DMS 273 (cell line): Measurements from ENCODE around the gene ITGAE.
"Not testable (repeated sequence)": the region's sequence is repeated elsewhere in the genome, so short reads cannot be mapped to it uniquely, and the experiment has no call there.

Experiments
- DNase-seq: peaks from one replicate; lab custom pipeline; 2025; ENCODE audit not compliant: unreplicated experiment; lab: John Stamatoyannopoulos, UW

The ITGAE gene

GRCh38 chr17:3734911-3735276 is 66.1 kb downstream of the ITGAE start:
- DNase-seq: not testable (repeated sequence)

GRCh38 chr17:3732210-3732621 is 68.8 kb downstream of the ITGAE start:
- DNase-seq: no peak

DNA sequence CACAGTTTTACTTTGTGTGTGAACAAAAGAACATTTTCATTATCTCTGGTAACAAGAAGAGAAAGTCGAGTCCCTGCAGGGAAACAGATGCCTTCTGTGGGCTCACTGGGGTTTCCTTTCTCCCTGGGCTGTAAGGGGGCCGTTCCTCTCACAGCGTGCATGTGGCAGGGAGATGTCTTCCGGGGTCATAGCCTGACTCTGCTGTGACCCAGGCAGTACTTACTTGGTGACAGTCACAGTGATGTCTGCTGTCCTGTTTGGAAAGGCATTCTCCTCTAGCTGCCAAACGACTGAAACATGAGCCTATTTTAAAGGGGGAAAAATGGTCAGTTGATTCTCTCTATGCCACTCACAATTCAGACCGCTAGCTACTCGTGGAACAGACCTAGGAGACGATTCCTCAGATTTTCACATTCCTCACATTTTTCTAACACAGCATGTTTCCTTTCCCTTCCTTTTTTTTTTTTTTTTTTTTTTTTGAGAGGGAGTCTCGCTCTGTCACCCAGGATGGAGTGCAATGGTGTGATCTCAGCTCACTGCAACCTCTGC is 70.0 kb downstream of the ITGAE start:
- DNase-seq: no peak

DNA sequence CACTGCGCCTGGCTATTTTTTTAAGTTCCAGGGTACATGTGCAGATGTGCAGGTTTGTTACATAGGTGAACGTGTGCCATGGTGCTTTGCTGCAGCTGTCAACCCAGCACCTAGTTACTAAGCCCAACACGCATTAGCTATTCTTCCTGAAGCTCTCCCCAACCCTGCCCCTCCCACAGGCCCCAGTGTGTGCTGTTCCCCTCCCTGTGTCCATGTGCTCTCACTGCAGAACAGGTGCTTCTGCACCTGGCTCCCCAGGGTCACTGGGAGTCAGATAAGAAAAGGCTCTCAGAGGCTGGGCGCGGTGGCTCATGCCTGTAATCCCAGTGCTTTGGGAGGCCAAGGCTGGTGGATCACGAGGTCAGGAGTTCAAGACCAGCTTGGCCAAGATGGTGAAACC is 71.1 kb downstream of the ITGAE start:
- DNase-seq: no peak

GRCh38 chr17:3728099-3728498 is 72.9 kb downstream of the ITGAE start:
- not testable (repeated sequence) for DNase-seq

DNA sequence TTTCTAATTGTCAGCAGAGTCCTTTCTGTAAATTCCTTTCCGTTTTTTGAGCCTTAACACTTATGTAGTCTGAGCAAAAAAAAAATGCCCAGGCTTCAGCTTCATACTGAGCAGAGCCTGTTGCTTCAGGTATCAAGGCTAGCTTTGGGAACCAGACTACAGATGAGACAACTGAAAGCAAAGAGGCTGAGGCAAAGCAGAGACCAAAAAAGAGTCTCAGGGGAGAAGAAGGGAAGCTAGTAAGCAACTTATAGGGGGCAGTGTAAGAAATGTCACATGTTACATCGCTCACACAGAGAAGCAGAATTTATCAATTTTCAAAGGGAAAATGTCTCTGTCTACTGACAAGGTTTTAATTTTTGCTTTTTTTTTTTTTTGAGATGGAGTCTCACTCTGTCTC is 73.9 kb downstream of the ITGAE start:
- DNase-seq: no peak

- DNase-seq: peak; percentile 21
Observed at GRCh38 chr17:3724378-3725077, 76.5 kb downstream of the ITGAE start.

DNA sequence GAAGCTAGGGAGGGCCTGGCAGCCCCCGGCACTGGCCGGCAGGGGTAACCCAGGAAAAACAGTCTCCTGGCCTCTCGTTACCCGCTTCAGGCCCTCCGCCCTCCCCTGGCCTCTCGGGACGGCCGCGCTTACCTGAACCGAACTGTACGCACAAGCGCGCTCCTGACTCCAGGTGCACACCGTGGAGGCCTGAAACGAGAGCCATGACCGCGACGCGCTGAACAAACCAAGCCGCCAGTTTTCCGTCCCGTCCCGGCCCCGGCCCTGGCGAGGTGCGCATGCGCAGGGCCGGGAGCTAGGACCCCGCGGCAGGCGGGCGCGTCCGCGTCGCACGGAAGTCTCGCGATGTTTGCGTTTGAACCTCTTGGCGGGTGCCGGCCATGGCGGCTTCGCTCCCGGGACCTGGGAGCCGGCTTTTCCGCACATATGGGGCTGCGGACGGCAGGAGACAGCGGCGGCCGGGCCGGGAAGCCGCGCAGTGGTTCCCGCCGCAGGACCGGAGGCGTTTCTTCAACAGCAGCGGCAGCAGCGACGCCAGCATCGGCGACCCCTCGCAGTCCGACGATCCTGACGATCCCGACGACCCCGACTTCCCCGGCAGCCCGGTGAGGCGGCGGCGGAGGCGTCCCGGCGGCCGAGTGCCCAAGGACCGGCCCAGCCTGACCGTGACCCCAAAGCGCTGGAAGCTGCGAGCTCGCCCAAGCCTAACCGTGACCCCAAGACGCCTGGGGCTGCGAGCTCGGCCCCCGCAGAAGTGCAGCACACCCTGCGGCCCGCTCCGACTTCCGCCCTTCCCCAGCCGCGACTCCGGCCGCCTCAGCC is 77.2 kb downstream of the ITGAE start, which contains the start of gene HASPIN:
TSS of gene HASPIN (plus strand) at position 348 of the 822 bp plus-strand sequence. CDS start at position 381, 33 bp downstream.
- peak; percentile 96 for DNase-seq

DNA sequence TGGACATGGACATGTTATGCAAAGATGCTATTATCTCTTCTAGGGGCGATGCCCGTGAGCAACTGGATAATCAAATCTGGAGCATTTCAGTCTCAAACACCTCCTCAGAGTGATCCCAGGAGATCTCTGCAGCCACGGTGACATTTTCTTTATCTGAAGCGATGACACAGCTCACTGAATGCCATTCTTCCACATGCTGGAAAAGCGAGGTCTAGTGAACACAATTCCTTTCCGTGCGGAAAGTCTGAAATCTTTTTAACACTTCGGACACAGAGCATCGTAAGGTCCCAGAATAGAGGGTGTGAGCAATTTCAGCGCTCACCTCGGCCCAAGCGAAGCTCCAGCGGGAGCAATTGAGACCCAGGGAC is 77.8 kb downstream of the ITGAE start:
- DNase-seq: no peak

DNA sequence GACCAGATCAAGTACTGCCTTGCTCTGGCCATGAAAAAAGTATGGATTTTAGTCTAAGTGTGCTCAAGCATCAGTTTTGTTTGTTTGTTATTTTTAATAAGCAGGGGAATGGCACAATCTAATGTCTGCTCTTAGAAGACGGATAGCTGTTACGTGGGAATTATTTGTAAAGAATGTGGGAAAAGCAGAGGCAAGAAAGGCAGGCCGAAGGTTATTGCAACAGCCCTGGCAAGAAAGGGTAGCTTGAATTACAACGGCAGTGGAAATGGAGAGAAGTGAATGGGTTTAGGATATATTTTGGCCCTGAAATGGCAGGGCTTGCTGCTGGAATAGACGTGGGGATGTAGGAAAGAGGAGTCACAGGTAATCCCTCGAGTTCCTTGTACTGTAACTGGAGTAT is 78.3 kb downstream of the ITGAE start:
- DNase-seq: no peak

DNA sequence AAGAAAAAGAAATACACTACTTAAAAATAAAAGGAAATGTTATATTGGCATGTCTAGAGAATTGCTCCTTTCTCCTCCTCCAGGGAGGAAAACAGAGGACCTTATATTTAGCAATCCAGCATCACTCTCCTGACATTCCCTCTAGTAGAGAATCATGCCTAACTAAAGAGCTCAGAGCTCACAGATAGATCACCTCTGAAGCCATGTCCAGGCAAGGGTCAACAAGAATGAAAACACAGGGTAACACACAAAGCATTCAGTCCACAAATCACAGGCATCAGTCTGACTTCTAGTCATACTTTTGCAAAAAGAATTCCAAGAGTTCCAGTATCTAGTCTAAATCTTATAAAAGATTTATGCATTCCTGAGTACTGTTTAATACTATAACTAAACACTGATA is 81.7 kb downstream of the ITGAE start:
- no peak for DNase-seq

GRCh38 chr17:3718201-3718600 is 82.8 kb downstream of the ITGAE start:
- DNase-seq: no peak

DNA sequence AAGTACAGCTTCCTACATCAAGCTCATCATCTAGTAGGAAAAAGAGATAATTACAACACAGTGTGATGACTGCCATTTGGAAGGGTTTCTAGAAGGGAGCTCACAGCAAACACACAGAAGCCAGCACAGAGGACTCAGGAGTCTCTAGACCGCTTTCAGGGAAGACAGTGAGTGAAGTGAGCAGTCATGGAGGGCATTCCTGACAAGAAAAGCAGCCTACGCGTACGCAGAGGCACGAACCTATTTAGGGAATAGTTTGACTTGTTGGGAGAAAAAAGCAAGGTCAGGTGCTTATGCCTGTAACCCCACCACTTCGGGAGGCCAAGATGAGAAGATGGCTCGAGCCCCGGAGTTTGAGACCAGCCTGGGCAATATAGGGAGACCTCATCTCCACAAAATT is 85.7 kb downstream of the ITGAE start:
- no peak for DNase-seq

DNA sequence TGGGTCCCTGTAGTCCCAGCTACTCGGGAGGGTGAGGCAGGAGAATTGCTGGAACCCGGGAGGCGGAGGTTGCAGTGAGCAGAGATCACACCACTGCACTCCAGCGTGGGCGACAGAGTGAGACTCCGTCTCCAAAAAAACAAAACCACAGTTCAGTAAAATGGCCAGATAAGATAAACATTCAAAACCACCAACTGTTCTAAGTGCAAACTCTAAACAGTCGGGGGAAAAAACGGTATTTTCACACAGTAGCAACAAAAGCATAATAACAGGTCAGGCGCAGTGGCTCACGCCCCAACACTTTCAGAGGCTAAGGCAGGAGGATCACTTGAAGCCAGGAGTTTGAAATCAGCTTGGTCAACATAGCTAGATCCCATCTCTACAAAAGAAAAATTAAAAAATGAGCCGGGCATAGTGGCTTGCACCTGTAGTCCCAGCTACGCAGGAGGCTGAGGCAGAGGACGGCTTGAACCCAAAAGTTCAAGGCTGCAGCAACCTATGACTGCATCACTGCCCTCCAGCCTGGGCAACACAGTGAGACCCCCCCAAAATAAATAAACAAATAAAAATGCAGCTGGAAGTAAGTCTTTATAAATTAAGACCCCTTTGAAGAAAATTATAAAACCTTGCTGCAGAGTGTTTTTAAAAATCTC is 88.1 kb downstream of the ITGAE start:
- no peak for DNase-seq

DNA sequence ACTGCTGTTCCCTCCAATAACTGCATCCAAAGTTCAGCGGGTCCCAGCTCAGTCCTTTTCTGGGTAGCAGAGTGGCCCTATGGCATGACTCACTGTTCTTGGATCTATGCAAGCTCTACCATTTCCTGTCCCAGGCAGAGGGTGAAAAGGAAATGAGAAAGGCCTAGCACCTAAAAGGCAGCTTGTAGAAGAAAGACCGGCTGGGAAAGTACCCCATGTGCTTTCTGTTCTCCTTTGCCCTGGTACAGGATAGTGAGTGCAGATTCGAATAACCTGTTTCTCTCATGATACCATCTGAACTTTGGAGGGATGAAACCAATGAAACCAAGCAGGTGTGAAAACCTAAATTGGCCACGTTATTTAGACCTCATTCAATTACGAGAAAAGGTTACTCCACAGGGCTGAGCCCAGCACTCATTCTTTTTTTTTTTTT is 90.0 kb downstream of the ITGAE start:
- DNase-seq: no peak

GRCh38 chr17:3708366-3708765 is 92.6 kb downstream of the ITGAE start:
- no peak for DNase-seq

DNA sequence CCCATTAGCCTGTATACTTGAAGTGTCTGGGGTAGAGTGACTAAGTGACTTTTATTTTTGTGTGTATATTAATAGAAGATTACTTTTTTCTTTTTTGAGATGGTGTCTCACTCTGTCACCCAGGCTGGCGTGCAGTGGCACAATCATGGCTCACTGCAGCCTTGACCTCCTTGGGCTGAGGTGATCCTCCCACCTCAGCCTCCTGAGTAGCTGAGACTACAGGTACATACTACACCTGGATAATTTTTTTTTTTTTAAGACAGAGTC is 95.3 kb downstream of the ITGAE start:
- DNase-seq: not testable (repeated sequence)

GRCh38 chr17:3704931-3705717 is 95.9 kb downstream of the ITGAE start:
- no peak for DNase-seq

- DNase-seq: not testable (repeated sequence)
Observed at GRCh38 chr17:3702041-3702539, 98.9 kb downstream of the ITGAE start.

DNA sequence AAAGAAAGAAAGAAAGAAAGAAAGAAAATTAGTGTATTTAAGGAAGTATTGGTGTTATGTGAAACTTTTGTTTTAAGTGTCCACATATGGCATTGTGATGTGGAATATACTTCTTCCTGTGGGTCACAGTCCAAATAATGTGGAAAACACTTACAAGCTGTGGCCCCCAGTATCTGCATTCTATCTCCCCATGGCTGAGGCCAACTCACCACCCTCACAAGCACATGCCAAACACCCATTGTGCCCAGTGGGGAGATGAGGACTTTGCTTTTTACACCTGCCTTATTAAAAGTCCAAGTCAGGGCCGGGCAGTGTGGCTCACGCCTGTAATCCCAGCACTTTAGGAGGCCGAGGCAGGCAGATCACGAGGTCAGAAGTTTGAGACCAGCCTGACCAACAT is 101.0 kb downstream of the ITGAE start:
- DNase-seq: no peak

DNA sequence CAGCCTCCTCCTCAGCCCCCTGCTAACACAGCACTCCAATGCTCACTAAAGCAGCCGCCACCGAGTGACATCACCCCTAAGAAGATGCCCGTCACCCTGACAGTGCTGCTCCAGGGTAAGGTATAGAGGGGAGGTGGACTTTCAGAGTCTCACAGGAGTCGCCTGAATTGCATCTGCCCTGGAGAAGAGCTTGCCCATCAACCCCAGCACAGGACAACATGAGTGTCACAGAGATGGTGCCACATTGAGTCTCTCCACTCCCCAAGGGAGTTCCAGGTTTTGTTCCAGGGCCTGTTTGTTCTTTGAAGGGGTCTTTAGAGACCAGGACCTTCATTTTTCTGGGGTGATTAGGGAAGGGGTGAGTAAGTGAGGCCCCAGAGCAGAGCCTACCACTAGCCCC is 102.8 kb downstream of the ITGAE start:
- DNase-seq: no peak
